HEK293T (cell line): ENCODE data around the gene PLCB2.

ENCODE experiments used
- CTCF ChIA-PET: fragments of 350-600 bp; formaldehyde crosslinking; extraction: SDS; loops from one replicate; lab custom pipeline; 2021; ENCODE audit warnings: antibody characterized with exemption, inconsistent platforms; lab: Yijun Ruan, JAX
- POLR2A ChIA-PET: fragments of 350-600 bp; formaldehyde crosslinking; extraction: SDS; loops from one replicate; lab custom pipeline; 2020; ENCODE audit warnings: antibody characterized with exemption, inconsistent platforms; lab: Yijun Ruan, JAX
- DNase-seq: peaks from one replicate; pipeline ENCODE4 v3.0.0; 2012; ENCODE audit warnings: mixed read lengths; ENCODE audit errors: extremely low spot score
- ARNT ChIP-seq: fragments of 450-650 bp; IDR thresholded peaks from 2 replicates; pipeline ENCODE4 v1.6.1; 2017; ENCODE audit warnings: mild to moderate bottlenecking
- BHLHE40 ChIP-seq: fragments of 450-650 bp; IDR thresholded peaks from 2 replicates; pipeline ENCODE4 v1.6.1; 2016; ENCODE audit warnings: mild to moderate bottlenecking, moderate library complexity, borderline replicate concordance
- CTBP1 ChIP-seq: fragments of 450-650 bp; IDR thresholded peaks from 2 replicates; pipeline ENCODE4 v1.6.1; 2016; ENCODE audit warnings: borderline replicate concordance
- ELF4 ChIP-seq: fragments of 450-650 bp; IDR thresholded peaks from 2 replicates; pipeline ENCODE4 v1.6.1; 2017; ENCODE audit warnings: antibody characterized with exemption
- FOXA1 ChIP-seq: fragments of 450-650 bp; IDR thresholded peaks from 2 replicates; pipeline ENCODE4 v1.6.1; 2016; ENCODE audit warnings: mild to moderate bottlenecking
- FOXK2 ChIP-seq: fragments of 450-650 bp; IDR thresholded peaks from 2 replicates; pipeline ENCODE4 v1.6.1; 2016; ENCODE audit warnings: mild to moderate bottlenecking
- FOXM1 ChIP-seq: fragments of 450-650 bp; IDR thresholded peaks from 2 replicates; pipeline ENCODE4 v1.6.1; 2017; ENCODE audit warnings: mild to moderate bottlenecking, borderline replicate concordance
- HDGF ChIP-seq: fragments of 450-650 bp; IDR thresholded peaks from 2 replicates; pipeline ENCODE4 v1.6.1; 2017; ENCODE audit warnings: antibody characterized with exemption, borderline replicate concordance
- L3MBTL2 ChIP-seq: fragments of 450-650 bp; conservative IDR thresholded peaks from 2 replicates; pipeline ENCODE4 v1.6.1; 2016; ENCODE audit warnings: mild to moderate bottlenecking
- LEF1 ChIP-seq: fragments of 450-650 bp; IDR thresholded peaks from 2 replicates; pipeline ENCODE4 v1.6.1; 2017; ENCODE audit warnings: mild to moderate bottlenecking, borderline replicate concordance
- NFRKB ChIP-seq: fragments of 450-650 bp; IDR thresholded peaks from 2 replicates; pipeline ENCODE4 v1.6.1; 2016; ENCODE audit warnings: mild to moderate bottlenecking, moderate library complexity
- PKNOX1 ChIP-seq: fragments of 450-650 bp; IDR thresholded peaks from 2 replicates; pipeline ENCODE4 v1.6.1; 2016
- SP1 ChIP-seq: fragments of 450-650 bp; IDR thresholded peaks from 2 replicates; pipeline ENCODE4 v1.6.1; 2017
- SUZ12 ChIP-seq: fragments of 450-650 bp; IDR thresholded peaks from 2 replicates; pipeline ENCODE4 v1.6.1; 2016; ENCODE audit warnings: mild to moderate bottlenecking
- TARDBP ChIP-seq: fragments of 450-650 bp; IDR thresholded peaks from 2 replicates; pipeline ENCODE4 v1.6.1; 2016
- ZNF384 ChIP-seq: fragments of 450-650 bp; IDR thresholded peaks from 2 replicates; pipeline ENCODE4 v1.6.1; 2016

PLCB2 gene

GRCh38 chr15:40345225-40345866 is 37.6 kb upstream of the PLCB2 start:
- DNase-seq, result no peak
- TF ChIP-seq FOXK2, result no peak
- no peak for TF ChIP-seq ELF4
- TF ChIP-seq FOXA1, result no peak
- TF ChIP-seq LEF1, result no peak
- no peak for TF ChIP-seq SP1
- CTCF ChIA-PET, result interaction anchor here (0.5 to 2.1 kb wide), 4 partner anchors 12 to 118 kb away, joined by 3 to 7 read pairs (median 4); partner anchors contain the start of gene DISP2
- POLR2A ChIA-PET, result interaction anchor here (0.8 to 1.7 kb wide), 2 partner anchors 60 kb away, joined by 3 read pairs; partner anchors contain the start of gene IVD

GRCh38 chr15:40344631-40345120 is 36.9 kb upstream of the PLCB2 start:
- peak; percentile 60 for DNase-seq
- ChIA-PET CTCF (interaction anchor here (0.5 to 2.1 kb wide), 9 partner anchors 13 to 118 kb away, joined by 3 to 7 read pairs (median 3); partner anchors contain the start of gene DISP2), POLR2A (interaction anchor here (0.6 to 0.8 kb wide), 2 partner anchors 24 to 61 kb away, joined by 3 read pairs; partner anchors contain the start of gene IVD)
- no peak for TF ChIP-seq FOXK2
- TF ChIP-seq ZNF384, result no peak
- no peak for TF ChIP-seq NFRKB
- no peak for TF ChIP-seq ELF4
- no peak for TF ChIP-seq SP1

GRCh38 chr15:40344217-40344616 is 36.5 kb upstream of the PLCB2 start:
- CTCF ChIA-PET, result interaction anchor here (0.6 to 2.1 kb wide), 7 partner anchors 17 to 107 kb away, joined by 3 to 7 read pairs (median 3); no protein-coding TSS in a partner anchor
- POLR2A ChIA-PET, result interaction anchor here (0.6 kb wide), 1 partner anchor 24 kb away, joined by 3 read pairs; no protein-coding TSS in a partner anchor
- no peak for DNase-seq
- no peak for TF ChIP-seq ARNT
- no peak for TF ChIP-seq TARDBP
- TF ChIP-seq FOXK2, result no peak
- TF ChIP-seq BHLHE40, result no peak
- TF ChIP-seq LEF1, result no peak
- TF ChIP-seq CTBP1, result no peak

GRCh38 chr15:40343512-40343911 is 35.8 kb upstream of the PLCB2 start:
- no peak for DNase-seq
- TF ChIP-seq BHLHE40 (no peak), FOXM1 (no peak), NFRKB (no peak), ZNF384 (no peak), ELF4 (no peak), LEF1 (no peak), SUZ12 (no peak), FOXK2 (no peak), ARNT (no peak), CTBP1 (no peak), SP1 (no peak), HDGF (no peak), PKNOX1 (no peak), L3MBTL2 (no peak), FOXA1 (no peak), TARDBP (no peak)
- POLR2A ChIA-PET, result interaction anchor here (1.0 to 1.1 kb wide), 2 partner anchors 14 to 62 kb away, joined by 3 to 4 read pairs; partner anchors contain the start of gene IVD
- CTCF ChIA-PET, result interaction anchor here (1.1 to 2.1 kb wide), 3 partner anchors 16 to 78 kb away, joined by 4 to 7 read pairs (median 5); no protein-coding TSS in a partner anchor

- ChIA-PET POLR2A (interaction anchor here (1.0 to 1.1 kb wide), 2 partner anchors 14 to 63 kb away, joined by 3 to 4 read pairs; partner anchors contain the start of gene IVD), CTCF (interaction anchor here (1.3 kb wide), 1 partner anchor 26 kb away, joined by 3 read pairs; no protein-coding TSS in a partner anchor)
- DNase-seq, result no peak
- TF ChIP-seq SUZ12, result no peak
- no peak for TF ChIP-seq LEF1
- TF ChIP-seq ZNF384, result no peak
Measured at GRCh38 chr15:40342416-40343320, 34.9 kb upstream of the PLCB2 start.

GRCh38 chr15:40340740-40341400 is 33.1 kb upstream of the PLCB2 start, which contains the start of gene CCDC9B:
Gene CCDC9B, minus strand, starts transcription at chr15:40340939. Its CDS starts 120 bp downstream, at chr15:40340819.
- ChIA-PET CTCF (interaction anchor here (0.6 to 1.6 kb wide), 6 partner anchors 18 to 282 kb away, joined by 3 to 6 read pairs (median 4); partner anchors contain the start of gene IVD), POLR2A (interaction anchor here (0.7 to 1.6 kb wide), 7 partner anchors 12 to 553 kb away, joined by 3 to 5 read pairs (median 3); partner anchors contain the start of genes BAHD1, DISP2, INAFM2 and VPS18)
- no peak for TF ChIP-seq SUZ12
- TF ChIP-seq ELF4, result no peak
- no peak for TF ChIP-seq FOXA1
- no peak for TF ChIP-seq SP1
- no peak for TF ChIP-seq FOXM1
- TF ChIP-seq HDGF, result no peak
- TF ChIP-seq PKNOX1, result no peak
- no peak for TF ChIP-seq L3MBTL2
- no peak for TF ChIP-seq FOXK2
- no peak for TF ChIP-seq TARDBP
- TF ChIP-seq ZNF384, result no peak
- no peak for TF ChIP-seq NFRKB
- no peak for TF ChIP-seq ARNT
- TF ChIP-seq CTBP1, result no peak
- no peak for TF ChIP-seq BHLHE40
- TF ChIP-seq LEF1, result no peak
- peak; percentile 33 for DNase-seq
